GM12878 (cell line): Measurements from ENCODE around the gene LARGE1. TPM values are rescaled to one million over a fixed set of nuclear protein-coding genes. Genes with fewer than 3 reads are reported as not detected.

Experiments
- ATAC-seq: fragments of 200-7000 bp; cut with Tn5 transposase; 3 replicates; pipeline ENCODE4 v1.9.1; 2020; ENCODE audit warnings: mild to moderate bottlenecking, moderate library complexity
- BruUV-seq: library from RNA; stranded (reverse); fragments of 400-500 nt; replicated peaks from 2 replicates; lab custom pipeline; 2021; lab: Mats Ljungman, UMichigan
- CTCF ChIA-PET: fragments of 300-600 bp; sonication (Branson Sonifier 250); formaldehyde crosslinking; extraction: SDS; loops from one replicate; lab custom pipeline; 2021; ENCODE audit warnings: inconsistent platforms; lab: Yijun Ruan, JAX
- POLR2A ChIA-PET: fragments of 350-600 bp; formaldehyde crosslinking; extraction: SDS; loops from one replicate; lab custom pipeline; 2021; ENCODE audit warnings: inconsistent platforms; lab: Charles Lee
- RAD21 ChIA-PET: fragments of 300-600 bp; sonication (Branson Sonifier 250); formaldehyde crosslinking; loops from one replicate; lab custom pipeline; 2023; ENCODE audit warnings: antibody characterized with exemption; ENCODE audit not compliant: unreplicated experiment; lab: Charles Lee
- SMC1A ChIA-PET: fragments of 300-600 bp; sonication (Branson Sonifier 250); formaldehyde crosslinking; loops from one replicate; lab custom pipeline; 2023; ENCODE audit not compliant: unreplicated experiment, uncharacterized antibody; lab: Charles Lee
- DNase-seq: peaks from one replicate; pipeline ENCODE4 v3.0.0-alpha.2; 2011; ENCODE audit warnings: low read depth, low spot score
- FAIRE-seq: peaks from 3 replicates; lab custom pipeline; 2011; peaks lifted over from hg19 to GRCh38; lab: Jason Lieb, UNC
- H2AFZ ChIP-seq: 2 replicates; pipeline ENCODE4 v1.6.0; 2011; ENCODE audit warnings: low read depth, low read length, control low read depth; ENCODE audit not compliant: control insufficient read depth
- H3K27ac ChIP-seq: 2 replicates; pipeline ENCODE4 v1.5.1; 2011; ENCODE audit warnings: control low read depth; ENCODE audit not compliant: control insufficient read depth, insufficient read depth
- H3K27me3 ChIP-seq, 2 experiments: replicated peaks in 1 of 2; 2 replicates each; pipeline versions ENCODE4 v1.6.0 to v1.6.1; 2011; ENCODE audit warnings: low read length in 1 of 2; ENCODE audit not compliant: control insufficient read depth in 2 of 2, insufficient read depth in 2 of 2
- H3K36me3 ChIP-seq, 2 experiments: 2 replicates each; pipeline ENCODE4 v1.5.1; 2011; ENCODE audit warnings: low read length in 1 of 2; ENCODE audit not compliant: control insufficient read depth in 2 of 2, insufficient read depth in 2 of 2
- H3K4me1 ChIP-seq: 2 replicates; pipeline ENCODE4 v1.6.1; 2011; ENCODE audit warnings: mild to moderate bottlenecking, low read length, moderate library complexity, mixed read lengths; ENCODE audit not compliant: control insufficient read depth, insufficient read depth
- H3K4me2 ChIP-seq: 2 replicates; pipeline ENCODE4 v1.6.0; 2011; ENCODE audit warnings: control low read depth; ENCODE audit not compliant: control insufficient read depth, insufficient read depth
- H3K4me3 ChIP-seq: fragments of 200-600 bp; sonication (generic); 2 replicates; pipeline ENCODE4 v1.5.1; 2016
- H3K79me2 ChIP-seq: 2 replicates; pipeline ENCODE4 v1.6.0; 2011; ENCODE audit warnings: low read length; ENCODE audit not compliant: control insufficient read depth, insufficient read depth
- H3K9ac ChIP-seq: 2 replicates; pipeline ENCODE4 v1.8.0; 2011; ENCODE audit warnings: low read length, control low read depth, mixed read lengths; ENCODE audit not compliant: control insufficient read depth, insufficient read depth
- H3K9me3 ChIP-seq: replicated peaks from 3 replicates; pipeline ENCODE4 v1.5.1; 2011; ENCODE audit warnings: mild to moderate bottlenecking, low read length; ENCODE audit not compliant: control insufficient read depth, insufficient read depth
- H4K20me1 ChIP-seq: 2 replicates; pipeline ENCODE4 v1.6.0; 2011; ENCODE audit not compliant: control insufficient read depth, insufficient read depth
- ATF7 ChIP-seq: fragments of 450-650 bp; IDR thresholded peaks from 2 replicates; pipeline ENCODE4 v1.6.1; 2016; ENCODE audit warnings: low read depth, mild to moderate bottlenecking
- ESRRA ChIP-seq: IDR thresholded peaks from 2 replicates; pipeline ENCODE4 v1.6.1; 2012; ENCODE audit warnings: mild to moderate bottlenecking, low read length, improper control_type of control experiment
- FOS ChIP-seq: IDR thresholded peaks from 3 replicates; pipeline ENCODE4 v1.6.1; 2011; ENCODE audit warnings: borderline replicate concordance; ENCODE audit not compliant: insufficient read length; ENCODE audit errors: extremely low read depth
- JUND ChIP-seq: IDR thresholded peaks from 2 replicates; pipeline ENCODE4 v1.6.1; 2012; ENCODE audit warnings: low read depth, mild to moderate bottlenecking, low read length, improper control_type of control experiment, moderate library complexity
- MYC ChIP-seq: IDR thresholded peaks from 2 replicates; pipeline ENCODE4 v1.6.1; 2011; ENCODE audit warnings: mild to moderate bottlenecking, low read length, moderate library complexity, inconsistent platforms; ENCODE audit not compliant: insufficient read depth, insufficient replicate concordance, insufficient read length, severe bottlenecking
- POLR2AphosphoS2 ChIP-seq: IDR thresholded peaks from 2 replicates; pipeline ENCODE4 v1.6.1; 2011; ENCODE audit warnings: low read depth, mild to moderate bottlenecking, low read length, improper control_type of control experiment, moderate library complexity
- SP1 ChIP-seq: IDR thresholded peaks from one replicate; pipeline ENCODE4 v1.6.1; 2011; ENCODE audit warnings: low read depth, low read length
- SREBF1 ChIP-seq: IDR thresholded peaks from 2 replicates; pipeline ENCODE4 v1.6.1; 2012; ENCODE audit warnings: mild to moderate bottlenecking, low read length
- SRF ChIP-seq, 2 experiments: IDR thresholded peaks; 2 replicates each; pipeline ENCODE4 v1.6.1; 2011; ENCODE audit warnings: low read depth in 2 of 2, low read length in 2 of 2, mild to moderate bottlenecking in 1 of 2, moderate library complexity in 1 of 2
- WGBS: methylation state at CpG from one replicate; pipeline ENCODE4 v1.1.6; 2016; ENCODE audit warnings: low lambda C conversion rate; ENCODE audit not compliant: insufficient replicate concordance, insufficient coverage; ENCODE audit errors: missing lambda C conversion rate; 5-methylcytosine and 5-hydroxymethylcytosine counted together
- in situ Hi-C: fragments of 300-500 bp; cut with MboI; formaldehyde crosslinking; loops from 9 replicates; pipeline ENCODE4 v1.14.3; 2018; ENCODE audit warnings: mixed read lengths
- intact Hi-C: fragments of 100-400 bp; cut with micrococcal nuclease; formaldehyde crosslinking; loops from one replicate; pipeline ENCODE4 v1.14.2; 2022; ENCODE audit not compliant: unreplicated experiment
- polyA plus RNA-seq, 11 experiments: library from polyadenylated mRNA; depleted of rRNA in 4 of 11; unstranded in 6 of 11; stranded (reverse) in 5 of 11; fragments of >200 nt; fragmentation: Nextera tagmentation in 4 of 11; fragmentation: Illumina TruSeq in 1 of 11; extraction: Ambion mirVana in 4 of 11; extraction: Trizol in 1 of 11; gene quantifications; 1 replicate in 1 of 11; 2 replicates in 10 of 11; pipeline versions ENCODE4 v1.2.1 to v1.2.3, GENCODE V29; 2011 to 2016; ENCODE audit warnings: inconsistent platforms in 2 of 11, missing spikeins in 2 of 11, low read depth in 1 of 11
- total RNA-seq, 4 experiments: library from RNA; depleted of rRNA in 3 of 4; stranded (reverse); fragments of >200 nt in 3 of 4; fragmentation: Illumina TruSeq in 1 of 4; extraction: Trizol in 1 of 4; gene quantifications; 2 replicates each; pipeline versions ENCODE4 v1.2.1 to v1.2.3, GENCODE V29; 2013 to 2021
- TF ChIP-seq, protein P1 (sequence below): fragments of 450-650 bp; formaldehyde crosslinking; IDR thresholded peaks from 2 replicates; pipeline ENCODE4 v1.5.0; 2022; ENCODE audit warnings: mild to moderate bottlenecking, missing genetic modification characterization
- TF ChIP-seq, protein P2 (sequence below): fragments of 450-650 bp; IDR thresholded peaks from 2 replicates; pipeline ENCODE4 v1.6.1; 2018; ENCODE audit warnings: mild to moderate bottlenecking, low read depth, moderate library complexity; ENCODE audit not compliant: partially characterized antibody

LARGE1 gene
- total and polyA plus RNA-seq, 10 of the 15 experiments (the other 5 are each of a cell fraction or from before 2014, with no cell fraction given): 3.2 to 41.4 (median 17.3) TPM

GRCh38 chr22:33869946-33870345, 50.3 kb downstream of the LARGE1 start:
- DNase-seq (no peak), FAIRE-seq (no peak), ATAC-seq (no peak)
- Histone ChIP-seq H3K27me3 (no peaks in the 10 kb centered on the region), H3K27ac (no peak overlapping the region), H3K4me2 (no peak overlapping the region), H2AFZ (no peak overlapping the region), H3K36me3 (no peaks in the 10 kb centered on the region), H3K9ac (no peak overlapping the region), H3K4me3 (no peak overlapping the region), H3K4me1 (peaks cover 11% of the 10 kb centered on the region), H3K9me3 (no peaks in the 10 kb centered on the region), H3K79me2 (peaks cover 2% of the 10 kb centered on the region), H4K20me1 (no peaks in the 10 kb centered on the region)
- BruUV-seq: no TSS peak
- in situ Hi-C loops: no loop called here
- CTCF ChIA-PET: no interaction called here
- POLR2A ChIA-PET: no interaction called here
- TF ChIP-seq SRF (IDR thresholded peaks at IDR 0.05; ENCODE audit: low read depth in 2 of 2, low read length in 2 of 2): 0 out of 4 replicates have a peak, but pooled peaks of 1 of the 2 experiments have one; percentile 39
- TF ChIP-seq FOS: no peak
- no peak for TF ChIP-seq JUND
- TF ChIP-seq ATF7: no peak
- RAD21 ChIA-PET: no interaction called here
- intact Hi-C loops: no loop called here
- 97% methylated on average over 2 of the region's 2 CpGs for WGBS
- SMC1A ChIA-PET: no interaction called here

DNA sequence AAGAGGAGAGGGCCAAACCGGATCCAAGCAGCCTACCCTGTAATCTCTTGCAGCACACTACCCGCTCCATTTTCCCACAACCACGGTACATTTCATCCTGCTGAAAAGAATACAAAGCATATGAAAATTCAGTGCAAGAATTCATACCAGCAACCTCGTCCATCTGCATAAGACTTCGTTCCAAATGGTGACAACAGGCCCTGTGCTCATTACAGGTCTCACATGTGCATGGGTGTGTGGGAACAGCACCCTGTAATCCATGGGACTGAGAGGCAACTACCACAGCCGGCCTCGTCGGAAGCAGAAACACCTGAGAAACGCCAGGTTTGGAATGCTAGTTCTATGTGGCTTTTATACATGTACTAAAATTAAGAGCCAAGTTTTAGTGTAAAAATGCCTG, 52.3 kb downstream of the LARGE1 start:
- Histone ChIP-seq H2AFZ (no peak overlapping the region), H3K4me1 (peaks cover 22% of the 10 kb centered on the region), H3K4me2 (no peak overlapping the region), H3K27ac (no peak overlapping the region), H3K9me3 (no peaks in the 10 kb centered on the region), H4K20me1 (no peaks in the 10 kb centered on the region), H3K27me3 (no peaks in the 10 kb centered on the region), H3K9ac (no peak overlapping the region), H3K79me2 (peaks cover 2% of the 10 kb centered on the region), H3K4me3 (no peak overlapping the region), H3K36me3 (no peaks in the 10 kb centered on the region)
- TF ChIP-seq POLR2AphosphoS2 (no peak), SP1 (no peak), ESRRA (no peak), SREBF1 (no peak), MYC (no peak)
- TF ChIP-seq, protein P1, sequence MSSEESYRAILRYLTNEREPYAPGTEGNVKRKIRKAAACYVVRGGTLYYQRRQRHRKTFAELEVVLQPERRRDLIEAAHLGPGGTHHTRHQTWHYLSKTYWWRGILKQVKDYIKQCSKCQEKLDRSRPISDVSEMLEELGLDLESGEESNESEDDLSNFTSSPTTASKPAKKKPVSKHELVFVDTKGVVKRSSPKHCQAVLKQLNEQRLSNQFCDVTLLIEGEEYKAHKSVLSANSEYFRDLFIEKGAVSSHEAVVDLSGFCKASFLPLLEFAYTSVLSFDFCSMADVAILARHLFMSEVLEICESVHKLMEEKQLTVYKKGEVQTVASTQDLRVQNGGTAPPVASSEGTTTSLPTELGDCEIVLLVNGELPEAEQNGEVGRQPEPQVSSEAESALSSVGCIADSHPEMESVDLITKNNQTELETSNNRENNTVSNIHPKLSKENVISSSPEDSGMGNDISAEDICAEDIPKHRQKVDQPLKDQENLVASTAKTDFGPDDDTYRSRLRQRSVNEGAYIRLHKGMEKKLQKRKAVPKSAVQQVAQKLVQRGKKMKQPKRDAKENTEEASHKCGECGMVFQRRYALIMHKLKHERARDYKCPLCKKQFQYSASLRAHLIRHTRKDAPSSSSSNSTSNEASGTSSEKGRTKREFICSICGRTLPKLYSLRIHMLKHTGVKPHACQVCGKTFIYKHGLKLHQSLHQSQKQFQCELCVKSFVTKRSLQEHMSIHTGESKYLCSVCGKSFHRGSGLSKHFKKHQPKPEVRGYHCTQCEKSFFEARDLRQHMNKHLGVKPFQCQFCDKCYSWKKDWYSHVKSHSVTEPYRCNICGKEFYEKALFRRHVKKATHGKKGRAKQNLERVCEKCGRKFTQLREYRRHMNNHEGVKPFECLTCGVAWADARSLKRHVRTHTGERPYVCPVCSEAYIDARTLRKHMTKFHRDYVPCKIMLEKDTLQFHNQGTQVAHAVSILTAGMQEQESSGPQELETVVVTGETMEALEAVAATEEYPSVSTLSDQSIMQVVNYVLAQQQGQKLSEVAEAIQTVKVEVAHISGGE (CRISPR knock-in tag): no peak
- TF ChIP-seq, protein P2, sequence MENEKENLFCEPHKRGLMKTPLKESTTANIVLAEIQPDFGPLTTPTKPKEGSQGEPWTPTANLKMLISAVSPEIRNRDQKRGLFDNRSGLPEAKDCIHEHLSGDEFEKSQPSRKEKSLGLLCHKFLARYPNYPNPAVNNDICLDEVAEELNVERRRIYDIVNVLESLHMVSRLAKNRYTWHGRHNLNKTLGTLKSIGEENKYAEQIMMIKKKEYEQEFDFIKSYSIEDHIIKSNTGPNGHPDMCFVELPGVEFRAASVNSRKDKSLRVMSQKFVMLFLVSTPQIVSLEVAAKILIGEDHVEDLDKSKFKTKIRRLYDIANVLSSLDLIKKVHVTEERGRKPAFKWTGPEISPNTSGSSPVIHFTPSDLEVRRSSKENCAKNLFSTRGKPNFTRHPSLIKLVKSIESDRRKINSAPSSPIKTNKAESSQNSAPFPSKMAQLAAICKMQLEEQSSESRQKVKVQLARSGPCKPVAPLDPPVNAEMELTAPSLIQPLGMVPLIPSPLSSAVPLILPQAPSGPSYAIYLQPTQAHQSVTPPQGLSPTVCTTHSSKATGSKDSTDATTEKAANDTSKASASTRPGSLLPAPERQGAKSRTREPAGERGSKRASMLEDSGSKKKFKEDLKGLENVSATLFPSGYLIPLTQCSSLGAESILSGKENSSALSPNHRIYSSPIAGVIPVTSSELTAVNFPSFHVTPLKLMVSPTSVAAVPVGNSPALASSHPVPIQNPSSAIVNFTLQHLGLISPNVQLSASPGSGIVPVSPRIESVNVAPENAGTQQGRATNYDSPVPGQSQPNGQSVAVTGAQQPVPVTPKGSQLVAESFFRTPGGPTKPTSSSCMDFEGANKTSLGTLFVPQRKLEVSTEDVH: no peak
- no peak for FAIRE-seq
- ATAC-seq: no peak
- SMC1A ChIA-PET: interaction anchor here (0.9 to 1.4 kb wide), 2 partner anchors 10 to 17 kb away, joined by 3 to 4 read pairs; no protein-coding TSS in a partner anchor
- CTCF ChIA-PET: no interaction called here
- WGBS: 97% methylated on average over 9 of the region's 9 CpGs
- in situ Hi-C loops (no loop called here), intact Hi-C loops (no loop called here)
- RAD21 ChIA-PET: no interaction called here
- BruUV-seq: no TSS peak
- no peak for DNase-seq
- POLR2A ChIA-PET: no interaction called here
